ENCODE data around the gene TTC23L. TPM values are rescaled to one million over a fixed set of nuclear protein-coding genes. Genes with fewer than 3 reads are reported as not detected.

The TTC23L gene
- total RNA-seq, 1 experiment from 2014 or later: not detected

- DNase-seq (ENCODE audit: low read depth): no peak
Observed at GRCh38 chr5:34833090-34833489, 5.9 kb upstream of the TTC23L start.

- DNase-seq (ENCODE audit: low read depth): no peak
Observed at GRCh38 chr5:34833976-34834793, 4.8 kb upstream of the TTC23L start.

- DNase-seq (ENCODE audit: low read depth): no peak
Observed at GRCh38 chr5:34834794-34835089, 4.2 kb upstream of the TTC23L start.

- no peak for DNase-seq (ENCODE audit: low read depth)
Observed at GRCh38 chr5:34835664-34836063, 3.3 kb upstream of the TTC23L start.

- peak; percentile 26 for DNase-seq (ENCODE audit: low read depth)
Observed at GRCh38 chr5:34841816-34842215, 2.9 kb downstream of the TTC23L start.

- no peak for DNase-seq (ENCODE audit: low read depth)
Observed at GRCh38 chr5:34842554-34842953, 3.6 kb downstream of the TTC23L start.

- no peak for DNase-seq (ENCODE audit: low read depth)
Observed at GRCh38 chr5:34843497-34843896, 4.5 kb downstream of the TTC23L start.

GRCh38 chr5:34844106-34844505 is 5.1 kb downstream of the TTC23L start:
- no peak for DNase-seq (ENCODE audit: low read depth)

- DNase-seq (ENCODE audit: low read depth): no peak
Observed at GRCh38 chr5:34844999-34845398, 6.0 kb downstream of the TTC23L start.

- DNase-seq (ENCODE audit: low read depth): no peak
Observed at GRCh38 chr5:34847056-34847455, 8.1 kb downstream of the TTC23L start.

- no peak for DNase-seq (ENCODE audit: low read depth)
Observed at GRCh38 chr5:34847552-34847951, 8.6 kb downstream of the TTC23L start.

- DNase-seq (ENCODE audit: low read depth): no peak
Observed at GRCh38 chr5:34848230-34848629, 9.3 kb downstream of the TTC23L start.

- no peak for DNase-seq (ENCODE audit: low read depth)
Observed at GRCh38 chr5:34849253-34849652, 10.3 kb downstream of the TTC23L start.

GRCh38 chr5:34854459-34855174 is 15.7 kb downstream of the TTC23L start:
- peak; percentile 60 for DNase-seq (ENCODE audit: low read depth)

GRCh38 chr5:34857161-34857560 is 18.2 kb downstream of the TTC23L start:
- no peak for DNase-seq (ENCODE audit: low read depth)

GRCh38 chr5:34857894-34858293 is 18.9 kb downstream of the TTC23L start:
- no peak for DNase-seq (ENCODE audit: low read depth)

- DNase-seq (ENCODE audit: low read depth): no peak
Observed at GRCh38 chr5:34858790-34859189, 19.8 kb downstream of the TTC23L start.

- DNase-seq (ENCODE audit: low read depth): no peak
Observed at GRCh38 chr5:34859253-34859652, 20.3 kb downstream of the TTC23L start.

GRCh38 chr5:34863946-34864345 is 25.0 kb downstream of the TTC23L start:
- no peak for DNase-seq (ENCODE audit: low read depth)

GRCh38 chr5:34865091-34865490 is 26.1 kb downstream of the TTC23L start:
- DNase-seq (ENCODE audit: low read depth): no peak

- DNase-seq (ENCODE audit: low read depth): peak; percentile 7
Observed at GRCh38 chr5:34866989-34867471, 28.1 kb downstream of the TTC23L start.

GRCh38 chr5:34867660-34868059 is 28.7 kb downstream of the TTC23L start:
- no peak for DNase-seq (ENCODE audit: low read depth)

GRCh38 chr5:34868791-34869190 is 29.8 kb downstream of the TTC23L start:
- DNase-seq (ENCODE audit: low read depth): no peak
